GM18951 (cell line): ENCODE measurements around the gene ATP9B.

Experiments used
- POLR2A ChIP-seq: IDR thresholded peaks from 4 replicates; pipeline ENCODE4 v1.6.1; 2011; ENCODE audit warnings: mild to moderate bottlenecking; ENCODE audit not compliant: insufficient read length, insufficient read depth; ENCODE audit errors: extremely low read depth
- in situ Hi-C: fragments of 300-500 bp; cut with MboI; formaldehyde crosslinking; loops from one replicate; pipeline ENCODE4 v1.12.0; 2022; ENCODE audit warnings: low sequenced_read_pairs, mixed read lengths, inconsistent platforms; ENCODE audit not compliant: unreplicated experiment

ATP9B gene

DNA sequence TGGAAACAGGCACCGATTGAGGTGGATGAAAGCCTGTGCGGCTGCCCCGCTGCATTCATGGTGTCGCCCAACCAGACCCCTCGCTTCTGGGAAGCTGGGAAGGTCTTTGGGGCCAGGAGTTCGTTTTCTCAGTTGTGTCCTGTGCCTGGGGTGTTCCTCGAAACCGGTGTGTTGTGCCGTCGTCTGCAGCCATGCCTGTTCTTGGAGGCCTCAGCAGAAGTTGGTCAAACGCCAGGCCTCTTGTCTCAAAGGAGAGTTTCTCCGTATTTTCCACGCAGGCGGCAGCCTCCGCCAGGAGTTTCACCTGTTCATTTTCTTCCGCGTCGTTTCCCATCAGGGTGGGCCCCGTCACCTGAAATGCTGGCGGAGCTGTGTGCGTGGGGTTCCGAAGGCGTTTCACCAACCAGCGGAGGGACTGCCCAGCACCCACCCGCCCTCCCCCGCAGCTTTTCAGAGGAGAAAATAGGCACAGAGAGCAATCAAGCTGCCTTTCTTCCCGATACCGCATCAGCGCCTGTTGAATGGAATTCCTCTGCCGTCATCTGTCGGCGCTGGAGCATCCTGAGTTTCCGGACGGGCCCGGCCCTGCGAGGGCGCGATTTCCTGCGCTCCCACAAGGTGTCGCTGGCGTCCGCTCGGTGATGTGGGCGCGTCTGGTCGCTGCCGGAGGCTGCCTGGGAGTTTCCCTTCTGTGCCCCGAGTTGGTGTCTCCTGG is 309.5 kb downstream of the ATP9B start:
- in situ Hi-C loops, result loop anchor here (5.0 kb wide), 2 partner anchors 154 to 264 kb away; no protein-coding TSS in a partner anchor
- TF ChIP-seq POLR2A, result no peak

GRCh38 chr18:79379251-79379905 is 310.2 kb downstream of the ATP9B start:
- in situ Hi-C loops, result loop anchor here (5.0 kb wide), 2 partner anchors 153 to 263 kb away; no protein-coding TSS in a partner anchor
- TF ChIP-seq POLR2A, result no peak

- in situ Hi-C loops, result loop anchor here (5.0 kb wide), 2 partner anchors 152 to 262 kb away; no protein-coding TSS in a partner anchor
- TF ChIP-seq POLR2A, result no peak
Observed at GRCh38 chr18:79379931-79380815, 311.0 kb downstream of the ATP9B start.

DNA sequence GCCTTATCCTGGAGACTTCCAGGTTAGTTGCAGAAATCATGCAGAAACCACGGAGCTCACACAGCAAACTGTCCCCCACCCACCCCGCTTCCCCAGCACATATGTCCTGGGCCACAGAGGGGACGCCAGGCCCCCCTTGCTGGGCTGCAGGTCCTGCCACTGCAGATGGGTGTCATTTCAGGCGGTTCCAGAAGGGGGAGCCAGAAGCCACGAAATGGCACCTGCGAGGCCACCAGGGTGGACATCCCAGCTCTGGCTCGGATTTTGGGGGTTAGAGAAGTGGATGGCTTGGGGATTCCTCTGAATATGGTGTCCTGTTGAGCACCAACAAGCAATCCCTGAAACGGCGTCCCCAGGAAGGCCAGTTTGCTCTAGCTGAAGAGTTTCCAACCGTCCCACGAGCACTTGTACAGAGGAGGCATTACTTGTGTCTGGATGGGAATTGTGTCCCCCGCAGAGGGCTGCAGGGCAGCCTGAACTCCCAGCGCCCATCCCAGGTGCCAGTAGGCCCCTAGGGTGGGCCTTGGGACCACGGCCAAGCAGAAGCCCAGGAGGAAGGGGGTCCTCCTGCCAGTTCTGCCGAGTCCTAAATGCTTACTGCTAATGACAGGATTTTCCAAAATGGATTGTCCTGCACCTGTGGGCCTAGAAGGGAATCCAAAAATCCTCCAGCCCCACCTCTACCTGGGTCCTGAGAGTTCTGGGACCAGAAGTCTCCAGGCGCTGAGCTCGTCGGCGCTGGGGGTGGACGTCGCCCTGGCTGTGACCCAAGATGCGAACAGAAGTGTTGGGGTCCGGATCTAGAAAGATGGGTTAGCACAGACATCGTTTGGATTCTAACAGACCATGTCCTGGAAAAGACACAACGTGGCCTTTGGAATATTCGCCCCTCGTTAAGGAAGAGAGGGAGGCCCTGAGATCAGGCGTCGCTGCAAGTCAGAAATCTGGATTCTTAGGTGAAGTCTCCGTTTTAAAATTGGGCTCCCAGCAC is 311.9 kb downstream of the ATP9B start:
- TF ChIP-seq POLR2A, result no peak
- in situ Hi-C loops, result no loop called here

- TF ChIP-seq POLR2A, result no peak
- in situ Hi-C loops, result no loop called here
Observed at GRCh38 chr18:79381811-79382311, 312.7 kb downstream of the ATP9B start.

- no peak for TF ChIP-seq POLR2A
- in situ Hi-C loops, result no loop called here
Observed at GRCh38 chr18:79382681-79383387, 313.6 kb downstream of the ATP9B start.

- TF ChIP-seq POLR2A, result no peak
- in situ Hi-C loops, result no loop called here
Observed at GRCh38 chr18:79383388-79384056, 314.3 kb downstream of the ATP9B start.

DNA sequence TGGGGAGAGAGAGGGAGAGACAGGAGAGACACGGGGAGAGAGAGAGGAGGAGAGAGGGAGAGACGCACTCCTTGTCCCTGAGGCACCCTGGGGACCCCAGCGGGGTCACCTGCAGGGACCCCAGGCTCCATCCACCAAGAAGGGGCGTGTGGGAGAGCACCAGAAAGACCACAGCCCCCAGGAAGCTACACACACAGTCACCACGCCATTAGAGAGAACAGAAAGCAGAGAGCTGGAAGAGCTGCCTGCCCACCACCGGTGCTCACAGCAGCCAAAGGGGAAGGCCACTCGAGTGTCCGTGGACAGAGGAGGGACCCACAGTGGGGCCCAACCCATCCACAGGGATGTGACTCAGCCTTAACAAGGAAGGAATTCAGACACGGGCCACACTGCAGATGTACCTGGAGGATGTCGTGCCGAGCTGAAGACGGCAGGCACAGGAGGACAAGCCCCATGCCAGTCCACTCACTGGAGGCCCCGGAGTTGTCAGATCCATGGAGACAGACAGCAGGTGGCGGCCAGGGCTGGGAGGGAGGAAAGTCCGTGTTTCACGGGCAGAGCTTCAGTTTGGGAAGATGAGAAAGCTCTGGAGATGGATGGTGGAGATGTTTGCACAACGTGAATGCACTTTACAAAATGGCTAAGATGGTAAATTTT is 315.1 kb downstream of the ATP9B start:
- in situ Hi-C loops, result no loop called here
- TF ChIP-seq POLR2A, result no peak

GRCh38 chr18:79384834-79385233 is 315.6 kb downstream of the ATP9B start:
- no peak for TF ChIP-seq POLR2A
- in situ Hi-C loops, result no loop called here

GRCh38 chr18:79385326-79385707 is 316.1 kb downstream of the ATP9B start:
- in situ Hi-C loops, result no loop called here

More at GRCh38 chr18:79385326-79385707, 316.1 kb downstream of the ATP9B start:
- no peak for TF ChIP-seq POLR2A
